C4-2B (cell line): ENCODE measurements around the gene POLR2H.

ENCODE experiments used
- H3K27ac ChIP-seq: fragments of 450-650 bp; 2 replicates; pipeline ENCODE4 v1.5.1; 2017
- CTCF ChIP-seq: fragments of 450-650 bp; conservative IDR thresholded peaks from 2 replicates; pipeline ENCODE4 v1.5.1; 2017; ENCODE audit warnings: mild to moderate bottlenecking
- ZFX ChIP-seq: fragments of 450-650 bp; IDR thresholded peaks from 2 replicates; pipeline ENCODE4 v1.6.1; 2017

Gene POLR2H

GRCh38 chr3:184348057-184348382 lies 13.5 kb upstream of the POLR2H start:
- TF ChIP-seq CTCF = no peak
- no peak for TF ChIP-seq ZFX
- no peak overlapping the region for H3K27ac ChIP-seq

DNA sequence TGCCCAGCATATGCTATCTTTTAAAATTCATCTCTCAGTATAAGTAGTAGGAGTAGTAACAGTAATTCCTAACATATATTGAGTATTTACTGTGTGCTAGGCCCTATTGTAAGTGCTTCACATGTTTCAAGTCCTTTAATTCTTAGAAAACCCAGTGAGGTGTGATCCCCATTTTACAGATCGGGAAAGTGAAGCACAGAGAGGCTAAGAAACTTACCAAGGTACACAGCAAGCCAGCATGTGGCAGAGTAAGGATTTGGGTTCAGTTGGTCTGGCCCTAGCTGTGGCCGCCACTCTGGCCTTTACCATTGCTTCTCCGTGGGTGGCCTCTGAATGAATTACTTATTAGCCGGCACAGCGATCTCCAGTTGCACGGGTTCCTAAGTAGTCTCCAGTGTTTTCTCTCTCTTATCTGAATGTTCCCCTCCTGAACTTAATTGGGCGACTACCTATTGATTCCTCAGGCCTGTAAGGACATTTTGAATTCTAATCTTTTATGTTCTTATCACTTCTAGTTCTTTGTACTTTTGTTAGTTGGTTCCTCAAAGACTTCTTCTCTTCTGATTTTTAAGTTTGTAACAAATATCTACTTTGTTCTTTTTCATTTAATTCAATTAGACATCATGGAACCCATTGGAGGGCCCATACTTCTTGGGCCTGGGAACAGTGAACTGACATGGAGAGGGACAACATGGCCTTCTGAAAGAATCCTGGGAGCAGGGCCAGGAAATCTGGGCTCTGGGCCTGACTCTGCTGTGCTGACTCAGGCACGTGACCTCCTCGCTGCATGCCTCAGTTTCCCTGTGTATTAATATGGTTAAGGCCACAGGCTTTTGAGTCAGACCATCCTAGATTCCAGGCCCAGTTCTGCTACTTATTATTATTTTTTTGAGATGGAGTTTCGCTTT lies 11.7 kb upstream of the POLR2H start:
- TF ChIP-seq CTCF (no peak), ZFX (no peak)

GRCh38 chr3:184350618-184351017 lies 10.9 kb upstream of the POLR2H start:
- H3K27ac ChIP-seq = no peak overlapping the region
- no peak for TF ChIP-seq ZFX
- TF ChIP-seq CTCF = no peak

More for the DNA sequence above, 11.7 kb upstream of the POLR2H start:
- no peak overlapping the region for H3K27ac ChIP-seq

GRCh38 chr3:184351511-184352148 lies 9.9 kb upstream of the POLR2H start:
- TF ChIP-seq ZFX = no peak
- no peak for TF ChIP-seq CTCF
- H3K27ac ChIP-seq = no peak overlapping the region

DNA sequence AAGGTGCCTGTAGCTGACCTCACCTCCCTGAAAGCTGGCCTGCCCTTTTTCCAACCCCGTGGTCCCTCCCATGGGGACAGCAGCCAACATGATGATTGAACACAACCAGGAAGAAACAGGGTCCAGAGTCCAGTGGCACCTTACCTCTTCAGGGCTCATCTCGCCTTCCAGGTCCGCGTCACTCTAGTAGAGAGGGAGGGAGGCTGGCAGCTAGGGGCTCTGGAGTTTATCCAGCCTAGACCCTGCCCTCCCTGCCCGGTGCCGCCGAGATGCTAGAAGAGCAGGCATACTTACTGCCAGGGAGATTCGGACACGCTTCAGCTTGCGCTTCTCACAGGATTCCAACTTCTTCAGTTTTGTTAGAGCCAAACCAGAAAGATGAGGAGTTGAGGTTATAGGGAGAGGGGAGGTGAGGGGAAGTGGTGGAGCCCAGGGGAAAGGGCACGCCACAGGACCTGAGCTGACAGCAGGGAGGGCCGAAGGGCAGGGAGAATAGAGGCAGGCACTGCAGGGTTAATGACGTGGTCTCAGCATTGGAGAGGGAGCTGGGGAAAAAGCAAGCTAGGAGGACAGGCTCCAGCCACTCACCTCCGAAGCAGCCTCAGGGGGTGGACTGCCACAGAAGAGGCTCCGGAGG lies 9.2 kb upstream of the POLR2H start:
- TF ChIP-seq ZFX (no peak), CTCF (no peak)
- H3K27ac ChIP-seq = no peak overlapping the region

GRCh38 chr3:184352897-184353545 lies 8.5 kb upstream of the POLR2H start:
- no peak overlapping the region for H3K27ac ChIP-seq
- TF ChIP-seq CTCF = no peak
- no peak for TF ChIP-seq ZFX

DNA sequence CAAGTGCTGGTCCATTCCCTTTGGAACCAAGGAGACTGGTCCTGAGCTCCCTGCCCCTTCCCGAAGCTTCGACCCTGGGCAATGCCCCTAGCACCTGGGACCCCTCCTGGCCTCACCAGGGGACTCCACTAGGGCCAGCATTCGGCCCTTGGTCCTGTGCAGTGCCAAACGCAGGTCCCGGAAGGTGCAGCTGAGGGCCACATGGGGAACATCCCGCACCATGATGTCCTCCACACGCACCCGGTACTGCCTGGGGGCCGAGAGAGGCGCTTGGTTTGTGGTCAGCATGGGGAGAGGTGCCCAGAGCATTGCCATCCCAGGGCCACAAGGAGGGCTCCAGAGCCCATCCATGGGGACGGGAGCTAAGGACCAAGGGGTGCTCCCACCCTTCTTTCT lies 8.0 kb upstream of the POLR2H start:
- H3K27ac ChIP-seq = no peak overlapping the region
- TF ChIP-seq CTCF = no peak
